Fibroblast of lung (primary cell): Measurements from ENCODE around the gene TFF1. TPM values are rescaled to one million over a fixed set of nuclear protein-coding genes. Genes with fewer than 3 reads are reported as not detected.

Experiments
- DNase-seq, 2 donors: peaks; one replicate each; pipeline versions ENCODE4 v3.0.0 to v3.0.0-alpha.2; 2010; ENCODE audit warnings: low read depth in 2 of 2
- H2AFZ ChIP-seq: 2 replicates; pipeline ENCODE4 v1.5.1; 2012; ENCODE audit warnings: low read length, control low read depth, inconsistent platforms
- H3K27ac ChIP-seq: 2 replicates; pipeline ENCODE4 v1.5.1; 2011; ENCODE audit warnings: low read length, control low read depth; ENCODE audit not compliant: insufficient read depth
- H3K27me3 ChIP-seq: 2 replicates; pipeline ENCODE4 v1.5.1; 2011; ENCODE audit warnings: mild to moderate bottlenecking, low read length; ENCODE audit not compliant: control insufficient read depth, insufficient read depth
- H3K36me3 ChIP-seq: 2 replicates; pipeline ENCODE4 v1.5.1; 2011; ENCODE audit warnings: low read length; ENCODE audit not compliant: control insufficient read depth, insufficient read depth
- H3K4me1 ChIP-seq: 2 replicates; pipeline ENCODE4 v1.5.1; 2011; ENCODE audit warnings: low read length; ENCODE audit not compliant: control insufficient read depth, insufficient read depth; ENCODE audit errors: extremely low read depth
- H3K4me2 ChIP-seq: 2 replicates; pipeline ENCODE4 v1.5.1; 2011; ENCODE audit warnings: low read length, control low read depth; ENCODE audit not compliant: insufficient read depth; ENCODE audit errors: extremely low read depth
- H3K4me3 ChIP-seq, 4 experiments: fragments of 200-600 bp in 1 of 4; sonication (generic) in 1 of 4; replicated peaks in 1 of 4; 2 replicates each; pipeline ENCODE4 v1.5.1; 2011 to 2016; ENCODE audit warnings: low read length in 4 of 4, low read depth in 3 of 4, mild to moderate bottlenecking in 3 of 4, control low read depth in 2 of 4, inconsistent platforms in 1 of 4, mixed read lengths in 1 of 4; ENCODE audit not compliant: insufficient read depth in 1 of 4; ENCODE audit errors: control extremely low read depth in 1 of 4
- H3K79me2 ChIP-seq: 2 replicates; pipeline ENCODE4 v1.5.1; 2012; ENCODE audit warnings: mild to moderate bottlenecking, low read length, inconsistent platforms; ENCODE audit not compliant: control insufficient read depth, insufficient read depth
- H3K9ac ChIP-seq: 2 replicates; pipeline ENCODE4 v1.5.1; 2011; ENCODE audit warnings: mild to moderate bottlenecking, low read length, control low read depth; ENCODE audit not compliant: insufficient read depth
- H3K9me3 ChIP-seq: 2 replicates; pipeline ENCODE4 v1.5.1; 2012; ENCODE audit warnings: low read depth, low read length; ENCODE audit not compliant: control insufficient read depth, insufficient read depth
- H4K20me1 ChIP-seq: 2 replicates; pipeline ENCODE4 v1.5.1; 2011; ENCODE audit warnings: low read length; ENCODE audit not compliant: control insufficient read depth, insufficient read depth; ENCODE audit errors: extremely low read depth
- EZH2 ChIP-seq: IDR thresholded peaks from 2 replicates; pipeline ENCODE4 v1.5.1; 2012; ENCODE audit warnings: low read length, control low read depth, mild to moderate bottlenecking; ENCODE audit errors: missing control alignments
- polyA plus RNA-seq, 2 donors: library from polyadenylated mRNA; depleted of rRNA in 1 of 2; stranded (reverse) in 1 of 2; unstranded in 1 of 2; fragments of >200 nt; gene quantifications; 2 replicates each; pipeline ENCODE4 v1.2.1, GENCODE V29; 2011 to 2012; ENCODE audit warnings: missing spikeins in 1 of 2
- total RNA-seq: library from RNA; depleted of rRNA; stranded (reverse); fragments of >200 nt; gene quantifications from 2 replicates; pipeline ENCODE4 v1.2.1, GENCODE V29; 2014
- TF ChIP-seq, protein P1 (sequence below), 2 donors: IDR thresholded peaks in 1 of 2; conservative IDR thresholded peaks in 1 of 2; 1 replicate in 1 of 2; 2 replicates in 1 of 2; pipeline ENCODE4 v1.5.1; 2011 to 2012; ENCODE audit warnings: low read length in 2 of 2, control low read depth in 1 of 2, inconsistent platforms in 1 of 2, low read depth in 1 of 2, mild to moderate bottlenecking in 1 of 2

Gene TFF1
- total and polyA plus RNA-seq, 2 donors (not counting 1 experiment from before 2014, with no cell fraction given) = not detected

GRCh38 chr21:42364304-42364865 lies 1.9 kb downstream of the TFF1 start:
- Histone ChIP-seq H3K4me2 (no peak overlapping the region), H3K4me1 (no peaks in the 10 kb centered on the region), H4K20me1 (no peaks in the 10 kb centered on the region), H3K4me3 (no peak overlapping the region), H3K79me2 (no peaks in the 10 kb centered on the region), H3K36me3 (no peaks in the 10 kb centered on the region), H3K9me3 (no peaks in the 10 kb centered on the region), H3K27ac (no peak overlapping the region), H3K27me3 (no peaks in the 10 kb centered on the region), H2AFZ (no peak overlapping the region), H3K9ac (no peak overlapping the region)
- TF ChIP-seq, protein P1, sequence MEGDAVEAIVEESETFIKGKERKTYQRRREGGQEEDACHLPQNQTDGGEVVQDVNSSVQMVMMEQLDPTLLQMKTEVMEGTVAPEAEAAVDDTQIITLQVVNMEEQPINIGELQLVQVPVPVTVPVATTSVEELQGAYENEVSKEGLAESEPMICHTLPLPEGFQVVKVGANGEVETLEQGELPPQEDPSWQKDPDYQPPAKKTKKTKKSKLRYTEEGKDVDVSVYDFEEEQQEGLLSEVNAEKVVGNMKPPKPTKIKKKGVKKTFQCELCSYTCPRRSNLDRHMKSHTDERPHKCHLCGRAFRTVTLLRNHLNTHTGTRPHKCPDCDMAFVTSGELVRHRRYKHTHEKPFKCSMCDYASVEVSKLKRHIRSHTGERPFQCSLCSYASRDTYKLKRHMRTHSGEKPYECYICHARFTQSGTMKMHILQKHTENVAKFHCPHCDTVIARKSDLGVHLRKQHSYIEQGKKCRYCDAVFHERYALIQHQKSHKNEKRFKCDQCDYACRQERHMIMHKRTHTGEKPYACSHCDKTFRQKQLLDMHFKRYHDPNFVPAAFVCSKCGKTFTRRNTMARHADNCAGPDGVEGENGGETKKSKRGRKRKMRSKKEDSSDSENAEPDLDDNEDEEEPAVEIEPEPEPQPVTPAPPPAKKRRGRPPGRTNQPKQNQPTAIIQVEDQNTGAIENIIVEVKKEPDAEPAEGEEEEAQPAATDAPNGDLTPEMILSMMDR (conservative IDR thresholded peaks at IDR 0.05 in 1 of 2, IDR thresholded peaks at IDR 0.05 in 1 of 2; ENCODE audit: low read depth in 1 of 2, low read length in 2 of 2) = no peak
- TF ChIP-seq EZH2 = no peak
- DNase-seq = no peak

- Histone ChIP-seq H3K4me3 (no peak overlapping the region), H3K27ac (no peak overlapping the region), H3K36me3 (no peaks in the 10 kb centered on the region), H3K4me2 (no peak overlapping the region), H3K4me1 (no peaks in the 10 kb centered on the region), H3K9me3 (no peaks in the 10 kb centered on the region), H4K20me1 (no peaks in the 10 kb centered on the region), H3K9ac (no peak overlapping the region), H2AFZ (no peak overlapping the region), H3K27me3 (no peaks in the 10 kb centered on the region), H3K79me2 (no peaks in the 10 kb centered on the region)
- no peak for DNase-seq
- TF ChIP-seq EZH2 = no peak
- TF ChIP-seq, protein P1 (conservative IDR thresholded peaks at IDR 0.05 in 1 of 2, IDR thresholded peaks at IDR 0.05 in 1 of 2; ENCODE audit: low read depth in 1 of 2, low read length in 2 of 2) = no peak
Observed at GRCh38 chr21:42363312-42363711, 3.0 kb downstream of the TFF1 start.

DNA sequence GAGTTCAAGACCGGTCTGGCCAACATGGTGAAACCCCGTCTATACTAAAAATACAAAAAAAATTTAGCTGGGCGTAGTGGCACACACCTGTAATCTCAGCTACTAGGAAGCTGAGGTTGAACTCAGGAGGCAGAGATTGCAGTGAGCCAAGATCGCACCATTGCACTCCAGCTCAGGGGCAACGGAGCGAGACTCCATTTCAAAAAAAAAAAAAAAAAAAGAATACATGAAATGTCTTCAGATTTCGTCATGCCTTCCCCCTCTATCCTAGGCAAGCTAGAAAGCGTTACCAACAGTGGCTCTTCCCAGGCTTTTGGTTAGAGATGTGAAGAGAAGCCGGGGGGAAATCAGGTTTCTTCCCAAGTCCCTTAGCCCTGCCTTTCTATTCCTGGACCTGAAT lies 3.6 kb downstream of the TFF1 start:
- no peaks in the 10 kb centered on the region for H3K27me3 ChIP-seq
- no peak overlapping the region for H3K9ac ChIP-seq
- TF ChIP-seq EZH2 = no peak
- TF ChIP-seq, protein P1 (conservative IDR thresholded peaks at IDR 0.05 in 1 of 2, IDR thresholded peaks at IDR 0.05 in 1 of 2; ENCODE audit: low read depth in 1 of 2, low read length in 2 of 2) = no peak
- no peaks in the 10 kb centered on the region for H3K79me2 ChIP-seq
- no peak overlapping the region for H3K4me2 ChIP-seq
- H4K20me1 ChIP-seq = no peaks in the 10 kb centered on the region
- DNase-seq = no peak
- H3K9me3 ChIP-seq = no peaks in the 10 kb centered on the region
- H3K4me1 ChIP-seq = no peaks in the 10 kb centered on the region
- no peaks in the 10 kb centered on the region for H3K36me3 ChIP-seq
- H2AFZ ChIP-seq = no peak overlapping the region
- no peak overlapping the region for H3K27ac ChIP-seq
- H3K4me3 ChIP-seq = no peak overlapping the region
